Measurements from ENCODE around the gene HSD17B12. TPM values are rescaled to one million over a fixed set of nuclear protein-coding genes. Genes with fewer than 3 reads are reported as not detected.

Gene HSD17B12
- total and polyA plus RNA-seq, 2 of the 13 experiments (the other 11 are each of a cell fraction or from before 2014, with no cell fraction given), result 50.3 to 117 TPM

GRCh38 chr11:43643898-43644620 lies 36.5 kb upstream of the HSD17B12 start (continued):
- TF ChIP-seq ZNF263 (CRISPR knock-in tag; IDR thresholded peaks at IDR 0.05), result no peak
- TF ChIP-seq HNRNPK (IDR thresholded peaks at IDR 0.05; ENCODE audit: low read depth, low read length, poor library complexity, severe bottlenecking), result no peak
- TF ChIP-seq HOXA7 (CRISPR knock-in tag; IDR thresholded peaks at IDR 0.05), result no peak
- no peak for TF ChIP-seq ZNF367 (CRISPR knock-in tag; IDR thresholded peaks at IDR 0.05; ENCODE audit: borderline replicate concordance)
- TF ChIP-seq LCORL (IDR thresholded peaks at IDR 0.05), result no peak
- peak; percentile 51 for TF ChIP-seq LCORL (CRISPR knock-in tag; IDR thresholded peaks at IDR 0.05)
- no peak for TF ChIP-seq RARG (CRISPR knock-in tag; IDR thresholded peaks at IDR 0.05; ENCODE audit: low read depth)
- TF ChIP-seq ZNF407 (CRISPR knock-in tag; IDR thresholded peaks at IDR 0.05; ENCODE audit: not compliant biosample characterization), result no peak
- no peak for TF ChIP-seq SMARCC2 (IDR thresholded peaks at IDR 0.05)
- TF ChIP-seq ZNF766 (CRISPR knock-in tag; IDR thresholded peaks at IDR 0.05; ENCODE audit: borderline replicate concordance), result 0 out of 2 replicates have a peak, but pooled peaks have one; percentile 17
- no peak for TF ChIP-seq TAF15 (IDR thresholded peaks at IDR 0.05; ENCODE audit: low read depth, low read length, poor library complexity, severe bottlenecking)
- no peak for TF ChIP-seq ZNF44 (CRISPR knock-in tag; IDR thresholded peaks at IDR 0.05)
- peak; percentile 74; the same call in 1 of the 2 replicates for TF ChIP-seq ZNF317 (CRISPR knock-in tag; IDR thresholded peaks at IDR 0.05)
- TF ChIP-seq, protein P1, sequence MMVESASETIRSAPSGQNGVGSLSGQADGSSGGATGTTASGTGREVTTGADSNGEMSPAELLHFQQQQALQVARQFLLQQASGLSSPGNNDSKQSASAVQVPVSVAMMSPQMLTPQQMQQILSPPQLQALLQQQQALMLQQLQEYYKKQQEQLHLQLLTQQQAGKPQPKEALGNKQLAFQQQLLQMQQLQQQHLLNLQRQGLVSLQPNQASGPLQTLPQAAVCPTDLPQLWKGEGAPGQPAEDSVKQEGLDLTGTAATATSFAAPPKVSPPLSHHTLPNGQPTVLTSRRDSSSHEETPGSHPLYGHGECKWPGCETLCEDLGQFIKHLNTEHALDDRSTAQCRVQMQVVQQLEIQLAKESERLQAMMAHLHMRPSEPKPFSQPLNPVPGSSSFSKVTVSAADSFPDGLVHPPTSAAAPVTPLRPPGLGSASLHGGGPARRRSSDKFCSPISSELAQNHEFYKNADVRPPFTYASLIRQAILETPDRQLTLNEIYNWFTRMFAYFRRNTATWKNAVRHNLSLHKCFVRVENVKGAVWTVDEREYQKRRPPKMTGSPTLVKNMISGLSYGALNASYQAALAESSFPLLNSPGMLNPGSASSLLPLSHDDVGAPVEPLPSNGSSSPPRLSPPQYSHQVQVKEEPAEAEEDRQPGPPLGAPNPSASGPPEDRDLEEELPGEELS (CRISPR knock-in tag; IDR thresholded peaks at IDR 0.05), result peak; percentile 50; the same call in 1 of the 2 replicates
- TF ChIP-seq DPF2 (CRISPR knock-in tag; IDR thresholded peaks at IDR 0.05; ENCODE audit: borderline replicate concordance, low read depth), result no peak
- peak; percentile 61; the same call in 1 of the 2 replicates for TF ChIP-seq KLF6 (CRISPR knock-in tag; IDR thresholded peaks at IDR 0.05)
- TF ChIP-seq POLR2A (IDR thresholded peaks at IDR 0.05; ENCODE audit: insufficient read depth in 1 of 2, low read depth in 2 of 2, low read length in 2 of 2), result peak; percentile 81 to 86
- TF ChIP-seq ZMYM3 (CRISPR knock-in tag; IDR thresholded peaks at IDR 0.05), result peak; percentile 45; the same call in 1 of the 2 replicates
